Colonic mucosa (tissue), 4 donors: ENCODE data around the gene IRF2. TPM values are rescaled to one million over a fixed set of nuclear protein-coding genes. Genes with fewer than 3 reads are reported as not detected.

Source experiments
- DNase-seq: peaks from one replicate; pipeline ENCODE4 v3.0.0-alpha.2; 2020
- H3K27ac ChIP-seq: fragments of 200-600 bp; one replicate; pipeline ENCODE4 v1.8.0; 2021
- H3K27me3 ChIP-seq: fragments of 200-600 bp; one replicate; pipeline ENCODE4 v1.8.0; 2021
- H3K36me3 ChIP-seq: fragments of 200-600 bp; one replicate; pipeline ENCODE4 v1.8.0; 2021
- H3K4me1 ChIP-seq: fragments of 200-600 bp; one replicate; pipeline ENCODE4 v1.8.0; 2021; ENCODE audit warnings: mild to moderate bottlenecking
- H3K4me3 ChIP-seq: fragments of 200-600 bp; one replicate; pipeline ENCODE4 v1.8.0; 2021
- H3K9ac ChIP-seq, 2 donors: one replicate each; pipeline ENCODE4 v1.7.0; 2013; ENCODE audit warnings: control low read depth in 2 of 2, low read depth in 2 of 2, low read length in 2 of 2
- H3K9me3 ChIP-seq: fragments of 200-600 bp; one replicate; pipeline ENCODE4 v1.8.0; 2021
- intact Hi-C: fragments of 100-400 bp; cut with DNase I; formaldehyde crosslinking; loops from one replicate; pipeline ENCODE4 v1.14.1; 2022
- total RNA-seq, 2 donors: library from RNA; stranded (reverse); fragmentation: NEBNext Ultra II Directional in 1 of 2; extraction: Animal tissue kit (Norgen Biotek cat#: 25700) in 1 of 2; gene quantifications; one replicate each; pipeline ENCODE4 v1.2.1, GENCODE V29; 2021
- TF ChIP-seq, protein P1 (sequence below): fragments of 200-600 bp; IDR thresholded peaks from one replicate; pipeline ENCODE4 v1.8.0; 2022; ENCODE audit warnings: antibody characterized with exemption, mild to moderate bottlenecking
- donor health status: healthy.
- donor health status: DM: no; HTN: no; CAD: no.
- donor health status: DM: no; HTN: no; CAD: no.

IRF2 gene
- total RNA-seq, 2 donors from 2014 or later: 36.2 to 61.9 TPM

DNA sequence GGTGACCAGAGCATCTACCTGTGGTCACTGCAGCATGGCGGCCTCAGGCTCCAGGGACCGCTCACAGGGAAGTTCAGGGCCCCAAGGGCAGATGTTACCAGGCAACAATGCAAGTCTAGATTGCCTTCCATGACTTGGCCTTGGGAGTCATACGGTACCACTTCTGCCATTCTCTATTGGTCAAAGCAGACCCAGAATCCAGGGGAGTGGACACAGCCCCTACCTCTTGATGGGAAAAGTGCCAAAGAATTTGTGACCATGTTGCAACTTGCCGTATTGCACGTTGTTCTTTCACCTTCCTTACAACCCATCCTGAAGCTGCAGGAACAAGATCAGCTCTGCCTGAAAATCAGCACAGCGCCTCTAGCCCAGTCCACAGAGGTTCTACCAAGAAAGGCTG is 111.1 kb downstream of the IRF2 start:
- Histone ChIP-seq H3K27me3 (no peaks in the 10 kb centered on the region), H3K27ac (no peak overlapping the region), H3K4me1 (no peaks in the 10 kb centered on the region), H3K36me3 (no peaks in the 10 kb centered on the region), H3K9ac (no peak overlapping the region), H3K4me3 (no peak overlapping the region), H3K9me3 (no peaks in the 10 kb centered on the region)
- intact Hi-C loops: no loop called here
- DNase-seq: no peak
- TF ChIP-seq, protein P1, sequence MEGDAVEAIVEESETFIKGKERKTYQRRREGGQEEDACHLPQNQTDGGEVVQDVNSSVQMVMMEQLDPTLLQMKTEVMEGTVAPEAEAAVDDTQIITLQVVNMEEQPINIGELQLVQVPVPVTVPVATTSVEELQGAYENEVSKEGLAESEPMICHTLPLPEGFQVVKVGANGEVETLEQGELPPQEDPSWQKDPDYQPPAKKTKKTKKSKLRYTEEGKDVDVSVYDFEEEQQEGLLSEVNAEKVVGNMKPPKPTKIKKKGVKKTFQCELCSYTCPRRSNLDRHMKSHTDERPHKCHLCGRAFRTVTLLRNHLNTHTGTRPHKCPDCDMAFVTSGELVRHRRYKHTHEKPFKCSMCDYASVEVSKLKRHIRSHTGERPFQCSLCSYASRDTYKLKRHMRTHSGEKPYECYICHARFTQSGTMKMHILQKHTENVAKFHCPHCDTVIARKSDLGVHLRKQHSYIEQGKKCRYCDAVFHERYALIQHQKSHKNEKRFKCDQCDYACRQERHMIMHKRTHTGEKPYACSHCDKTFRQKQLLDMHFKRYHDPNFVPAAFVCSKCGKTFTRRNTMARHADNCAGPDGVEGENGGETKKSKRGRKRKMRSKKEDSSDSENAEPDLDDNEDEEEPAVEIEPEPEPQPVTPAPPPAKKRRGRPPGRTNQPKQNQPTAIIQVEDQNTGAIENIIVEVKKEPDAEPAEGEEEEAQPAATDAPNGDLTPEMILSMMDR: no peak

DNA sequence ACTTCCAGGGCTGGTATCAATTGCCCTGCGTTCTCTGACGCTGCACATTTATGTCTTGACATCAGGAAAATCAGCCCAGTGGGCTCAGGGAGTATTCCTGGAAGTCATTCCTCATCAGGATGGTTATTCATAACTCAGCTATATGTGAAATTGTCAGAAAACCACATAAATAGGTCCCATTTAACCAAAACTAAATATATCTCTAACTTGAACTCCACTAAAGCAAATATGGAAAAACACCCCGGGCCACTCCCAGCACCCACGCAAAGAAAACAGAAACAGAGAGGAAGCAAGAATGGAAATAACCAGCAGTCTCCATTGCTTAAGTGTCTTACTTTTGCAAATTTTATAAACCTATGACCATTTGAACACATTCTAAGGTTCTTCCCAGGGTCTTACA is 112.0 kb downstream of the IRF2 start:
- no peaks in the 10 kb centered on the region for H3K4me1 ChIP-seq
- intact Hi-C loops: no loop called here
- no peak for DNase-seq
- H3K9ac ChIP-seq: no peak overlapping the region
- H3K27ac ChIP-seq: peak overlapping the region; percentile 17
- TF ChIP-seq, protein P1: no peak
- H3K27me3 ChIP-seq: no peaks in the 10 kb centered on the region
- no peak overlapping the region for H3K4me3 ChIP-seq
- H3K36me3 ChIP-seq: no peaks in the 10 kb centered on the region
- no peaks in the 10 kb centered on the region for H3K9me3 ChIP-seq

DNA sequence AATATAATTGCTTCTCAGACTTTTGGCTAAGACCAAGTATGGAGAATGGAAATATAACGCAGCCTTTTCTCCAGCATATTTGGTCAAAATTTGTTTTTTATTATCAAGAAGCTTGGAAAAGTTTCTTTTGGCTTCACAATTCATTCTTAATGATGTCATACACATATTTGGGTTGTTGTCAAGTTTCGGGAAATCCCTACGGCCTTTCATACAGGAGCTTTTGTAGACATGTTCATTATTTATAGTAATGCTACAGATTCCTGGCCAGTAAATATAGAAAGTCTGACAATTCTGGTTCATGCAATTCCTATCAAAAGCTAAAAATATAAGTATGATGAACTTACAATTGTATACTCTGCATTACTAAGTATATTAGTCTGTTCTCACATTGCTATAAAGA is 112.9 kb downstream of the IRF2 start:
- H3K27ac ChIP-seq: no peak overlapping the region
- intact Hi-C loops: no loop called here
- TF ChIP-seq, protein P1: no peak
- H3K36me3 ChIP-seq: no peaks in the 10 kb centered on the region
- H3K4me3 ChIP-seq: no peak overlapping the region
- no peaks in the 10 kb centered on the region for H3K27me3 ChIP-seq
- H3K9me3 ChIP-seq: no peaks in the 10 kb centered on the region
- H3K9ac ChIP-seq: no peak overlapping the region
- peak; percentile 4 for DNase-seq
- H3K4me1 ChIP-seq: no peaks in the 10 kb centered on the region

DNA sequence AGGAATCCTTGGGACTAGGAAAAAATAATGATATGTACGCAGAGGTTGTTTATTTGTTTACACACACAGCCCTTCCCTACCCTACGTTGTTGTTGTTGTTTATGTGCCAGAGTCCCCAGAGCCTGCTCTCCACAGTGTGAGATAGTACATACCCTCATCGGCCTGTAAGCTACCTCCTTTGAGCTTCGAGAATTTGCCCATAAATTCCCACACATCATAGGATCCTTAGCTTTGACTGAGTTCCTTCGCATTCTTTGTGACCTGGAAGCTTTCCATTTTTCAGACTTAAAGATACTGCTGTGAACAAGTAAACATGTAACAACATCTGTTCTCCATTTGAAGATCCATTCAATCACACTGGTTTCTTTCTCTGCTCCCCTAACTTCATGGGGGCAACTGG is 114.5 kb downstream of the IRF2 start:
- intact Hi-C loops: no loop called here
- no peaks in the 10 kb centered on the region for H3K4me1 ChIP-seq
- TF ChIP-seq, protein P1: no peak

DNA sequence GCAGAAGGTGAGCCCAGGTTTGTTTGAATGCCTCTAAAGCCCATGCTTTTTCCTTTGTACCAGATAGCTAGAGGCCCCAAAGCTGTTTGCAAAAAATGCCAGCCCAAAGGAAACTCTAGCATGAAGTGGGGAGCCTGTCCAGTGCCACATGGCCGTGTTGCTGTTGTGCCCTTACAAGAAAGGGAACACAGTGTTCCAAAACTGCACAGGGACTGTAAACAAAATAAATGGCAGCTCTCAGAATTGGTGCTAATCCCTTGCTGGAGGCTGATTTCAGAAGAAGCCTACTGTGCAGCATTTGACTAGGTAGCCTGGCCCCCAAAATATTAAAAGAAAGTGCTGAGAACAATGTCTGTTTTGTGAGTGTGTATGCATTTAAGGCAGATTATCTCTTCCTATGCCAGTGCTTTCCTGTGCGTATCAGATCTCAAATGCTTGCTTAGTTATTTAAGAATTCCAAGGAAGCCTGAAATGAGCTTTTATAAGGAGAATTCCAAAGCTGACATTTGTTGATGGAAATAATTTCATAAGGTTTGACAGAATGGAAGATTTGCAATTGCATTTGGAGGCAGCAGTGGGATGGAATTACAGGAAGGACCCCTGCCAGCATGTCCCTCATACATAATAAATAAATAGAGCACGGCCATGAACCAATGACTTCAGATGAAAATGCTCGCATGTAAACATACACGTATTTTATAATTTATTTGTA is 115.7 kb downstream of the IRF2 start:
- Histone ChIP-seq H3K9ac (no peak overlapping the region), H3K36me3 (no peaks in the 10 kb centered on the region), H3K9me3 (no peaks in the 10 kb centered on the region), H3K4me1 (no peaks in the 10 kb centered on the region), H3K27ac (no peak overlapping the region), H3K27me3 (no peaks in the 10 kb centered on the region), H3K4me3 (no peak overlapping the region)
- no peak for DNase-seq
- intact Hi-C loops: no loop called here
- TF ChIP-seq, protein P1: no peak

More for the DNA sequence above, 114.5 kb downstream of the IRF2 start:
- H3K9ac ChIP-seq: no peak overlapping the region
- no peaks in the 10 kb centered on the region for H3K9me3 ChIP-seq
- no peaks in the 10 kb centered on the region for H3K36me3 ChIP-seq
- no peak overlapping the region for H3K27ac ChIP-seq
- no peak overlapping the region for H3K4me3 ChIP-seq
- H3K27me3 ChIP-seq: no peaks in the 10 kb centered on the region
- DNase-seq: peak; percentile 3
